Heart left ventricle (tissue), 13 donors: ENCODE measurements around the gene GGA2.

ENCODE experiments used
- POLR2A ChIP-seq, 2 donors: fragments of 450-650 bp; IDR thresholded peaks; one replicate each; pipeline ENCODE4 v1.6.1; 2017; ENCODE audit warnings: antibody characterized with exemption in 2 of 2, mild to moderate bottlenecking in 2 of 2, moderate library complexity in 2 of 2
- TF ChIP-seq, protein P1 (sequence below), 12 donors: fragments of 200-600 bp; sonication (generic) in 4 of 12; IDR thresholded peaks; one replicate each; pipeline versions ENCODE4 v1.5.0 to v1.8.0; 2018 to 2022; ENCODE audit warnings: antibody characterized with exemption in 12 of 12, mild to moderate bottlenecking in 5 of 12
- donor health status: ischemic (EF 13 %, LVEDD 7.1; RV severe dilation, severe dysfunction).
- donor health status: DM: no; HTN: yes; CAD: no.
- donor health status: DM: no; HTN: no; CAD: no.
- donor health status: ischemic (EF 25% LVEDD 6.9; RV normal size, moderate dysfunction).
- donor health status: ischemic (EF 25% LVEDD 5.7; RV mildly dilated, moderate dysfunction).
- donor health status: ischemic (EF 35%, LVEDD 5.7; RV mildly dilated, moderate dysfunction).
- donor health status: nonischemic (EF 11% LVEDD 7.7; RV severe dilation, severe dysfunction).
- donor health status: DM: yes; HTN: yes; CAD: no.
- donor health status: PGD.
- donor health status: ischemic (EF 29% LVEDD 5.4; RV normal size, mild dysfunction).
- donor health status: nonischemic (EF 23%, LVEDD 6.1; RV moderate dilation, normal function).

DNA sequence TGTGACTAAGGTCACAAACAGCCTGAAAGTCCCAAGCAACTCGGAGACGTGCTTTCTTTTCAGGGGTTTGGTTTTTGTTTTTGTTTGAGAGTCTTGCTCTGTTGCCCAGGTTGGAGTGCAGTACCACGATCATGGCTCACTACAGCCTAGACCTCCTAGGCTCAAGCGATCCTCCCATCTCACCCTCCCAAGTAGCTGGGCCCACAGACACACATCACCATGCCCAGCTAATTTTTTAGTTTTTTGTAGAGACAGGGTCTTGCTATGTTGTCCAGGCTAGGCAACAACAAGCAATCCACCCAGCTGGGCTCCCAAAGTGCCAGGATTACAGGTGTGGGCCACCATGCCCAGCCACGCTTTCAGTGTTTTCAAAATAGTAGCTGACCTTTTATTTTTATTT lies 19.8 kb upstream of the GGA2 start:
- TF ChIP-seq, protein P1, sequence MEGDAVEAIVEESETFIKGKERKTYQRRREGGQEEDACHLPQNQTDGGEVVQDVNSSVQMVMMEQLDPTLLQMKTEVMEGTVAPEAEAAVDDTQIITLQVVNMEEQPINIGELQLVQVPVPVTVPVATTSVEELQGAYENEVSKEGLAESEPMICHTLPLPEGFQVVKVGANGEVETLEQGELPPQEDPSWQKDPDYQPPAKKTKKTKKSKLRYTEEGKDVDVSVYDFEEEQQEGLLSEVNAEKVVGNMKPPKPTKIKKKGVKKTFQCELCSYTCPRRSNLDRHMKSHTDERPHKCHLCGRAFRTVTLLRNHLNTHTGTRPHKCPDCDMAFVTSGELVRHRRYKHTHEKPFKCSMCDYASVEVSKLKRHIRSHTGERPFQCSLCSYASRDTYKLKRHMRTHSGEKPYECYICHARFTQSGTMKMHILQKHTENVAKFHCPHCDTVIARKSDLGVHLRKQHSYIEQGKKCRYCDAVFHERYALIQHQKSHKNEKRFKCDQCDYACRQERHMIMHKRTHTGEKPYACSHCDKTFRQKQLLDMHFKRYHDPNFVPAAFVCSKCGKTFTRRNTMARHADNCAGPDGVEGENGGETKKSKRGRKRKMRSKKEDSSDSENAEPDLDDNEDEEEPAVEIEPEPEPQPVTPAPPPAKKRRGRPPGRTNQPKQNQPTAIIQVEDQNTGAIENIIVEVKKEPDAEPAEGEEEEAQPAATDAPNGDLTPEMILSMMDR (IDR thresholded peaks at IDR 0.05), result no peak
- no peak for TF ChIP-seq POLR2A (IDR thresholded peaks at IDR 0.05)
